ENCODE measurements around the gene DOCK2.

DOCK2 gene

DNA sequence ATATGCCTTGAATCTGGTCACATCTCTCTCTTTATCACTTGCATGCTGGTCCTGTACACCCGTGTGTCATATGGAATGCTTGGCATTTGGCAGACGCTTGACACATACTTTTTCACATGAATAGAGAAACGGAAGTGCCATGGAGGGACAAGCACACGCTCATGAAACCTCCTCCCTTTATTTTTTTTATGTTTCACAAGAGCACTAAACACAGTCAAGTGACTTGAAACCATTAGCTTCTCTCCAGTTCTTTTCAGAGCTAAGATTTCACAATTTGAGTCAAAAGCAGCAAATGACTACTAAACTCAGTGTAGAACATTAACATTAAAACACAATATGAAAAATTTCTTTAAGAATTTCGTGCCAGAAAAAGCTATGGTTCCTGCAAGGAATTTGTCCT, 151.1 kb downstream of the DOCK2 start:
- POLR2A ChIA-PET, result no interaction called here
- DNase-seq (ENCODE audit: extremely low spot score), result no peak
- TF ChIP-seq, protein P1, sequence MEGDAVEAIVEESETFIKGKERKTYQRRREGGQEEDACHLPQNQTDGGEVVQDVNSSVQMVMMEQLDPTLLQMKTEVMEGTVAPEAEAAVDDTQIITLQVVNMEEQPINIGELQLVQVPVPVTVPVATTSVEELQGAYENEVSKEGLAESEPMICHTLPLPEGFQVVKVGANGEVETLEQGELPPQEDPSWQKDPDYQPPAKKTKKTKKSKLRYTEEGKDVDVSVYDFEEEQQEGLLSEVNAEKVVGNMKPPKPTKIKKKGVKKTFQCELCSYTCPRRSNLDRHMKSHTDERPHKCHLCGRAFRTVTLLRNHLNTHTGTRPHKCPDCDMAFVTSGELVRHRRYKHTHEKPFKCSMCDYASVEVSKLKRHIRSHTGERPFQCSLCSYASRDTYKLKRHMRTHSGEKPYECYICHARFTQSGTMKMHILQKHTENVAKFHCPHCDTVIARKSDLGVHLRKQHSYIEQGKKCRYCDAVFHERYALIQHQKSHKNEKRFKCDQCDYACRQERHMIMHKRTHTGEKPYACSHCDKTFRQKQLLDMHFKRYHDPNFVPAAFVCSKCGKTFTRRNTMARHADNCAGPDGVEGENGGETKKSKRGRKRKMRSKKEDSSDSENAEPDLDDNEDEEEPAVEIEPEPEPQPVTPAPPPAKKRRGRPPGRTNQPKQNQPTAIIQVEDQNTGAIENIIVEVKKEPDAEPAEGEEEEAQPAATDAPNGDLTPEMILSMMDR (IDR thresholded peaks at IDR 0.05; ENCODE audit: control extremely low read depth, extremely low read depth, low read depth, missing control alignments), result no peak
- CTCF ChIA-PET, result interaction anchor here (1.0 to 1.7 kb wide), 3 partner anchors 12 to 23 kb away, joined by 3 to 6 read pairs (median 3); no protein-coding TSS in a partner anchor

GRCh38 chr5:169789417-169789940, 152.4 kb downstream of the DOCK2 start:
- ChIA-PET POLR2A (no interaction called here), CTCF (interaction anchor here (1.3 to 2.5 kb wide), 4 partner anchors 11 to 24 kb away, joined by 4 to 9 read pairs (median 5); no protein-coding TSS in a partner anchor)
- no peak for DNase-seq (ENCODE audit: extremely low spot score)
- TF ChIP-seq, protein P1 (IDR thresholded peaks at IDR 0.05; ENCODE audit: control extremely low read depth, extremely low read depth, low read depth, missing control alignments), result no peak

- no peak for DNase-seq (ENCODE audit: extremely low spot score)
- TF ChIP-seq, protein P1 (IDR thresholded peaks at IDR 0.05; ENCODE audit: control extremely low read depth, extremely low read depth, low read depth, missing control alignments), result no peak
- POLR2A ChIA-PET, result interaction anchor here (0.7 kb wide), 1 partner anchor 14 kb away, joined by 3 read pairs; no protein-coding TSS in a partner anchor
- CTCF ChIA-PET, result interaction anchor here (1.7 to 2.5 kb wide), 2 partner anchors 12 to 13 kb away, joined by 9 to 11 read pairs; no protein-coding TSS in a partner anchor
These were observed 154.2 kb downstream of the DOCK2 start for GRCh38 chr5:169791251-169791650.

GRCh38 chr5:169795338-169795737, 158.3 kb downstream of the DOCK2 start:
- POLR2A ChIA-PET, result no interaction called here
- CTCF ChIA-PET, result no interaction called here
- TF ChIP-seq, protein P1 (IDR thresholded peaks at IDR 0.05; ENCODE audit: control extremely low read depth, extremely low read depth, low read depth, missing control alignments), result no peak
- no peak for DNase-seq (ENCODE audit: extremely low spot score)

GRCh38 chr5:169796731-169797130, 159.7 kb downstream of the DOCK2 start:
- no peak for DNase-seq (ENCODE audit: extremely low spot score)
- TF ChIP-seq, protein P1 (IDR thresholded peaks at IDR 0.05; ENCODE audit: control extremely low read depth, extremely low read depth, low read depth, missing control alignments), result no peak
- ChIA-PET POLR2A (no interaction called here), CTCF (interaction anchor here (0.9 to 1.7 kb wide), 3 partner anchors 9 to 28 kb away, joined by 3 to 4 read pairs (median 3); no protein-coding TSS in a partner anchor)

- ChIA-PET POLR2A (no interaction called here), CTCF (interaction anchor here (0.9 to 1.7 kb wide), 6 partner anchors 8 to 29 kb away, joined by 3 to 7 read pairs (median 4); no protein-coding TSS in a partner anchor)
- no peak for DNase-seq (ENCODE audit: extremely low spot score)
- TF ChIP-seq, protein P1 (IDR thresholded peaks at IDR 0.05; ENCODE audit: control extremely low read depth, extremely low read depth, low read depth, missing control alignments), result no peak
These were observed 160.5 kb downstream of the DOCK2 start for GRCh38 chr5:169797577-169797976.

Data from GM10248 (cell line).